Panc1 (cell line): ENCODE measurements around the gene GPRC5C. TPM values are rescaled to one million over a fixed set of nuclear protein-coding genes. Genes with fewer than 3 reads are reported as not detected.

ENCODE experiments used
- ATAC-seq: fragments of 200-7000 bp; cut with Tn5 transposase; 2 replicates; pipeline ENCODE4 v1.9.1; 2020; ENCODE audit warnings: mild to moderate bottlenecking, moderate library complexity
- BruUV-seq: library from RNA; stranded (reverse); fragments of 400-500 nt; replicated peaks from 2 replicates; lab custom pipeline; 2021; lab: Mats Ljungman, UMichigan
- CTCF ChIA-PET: fragments of 300-600 bp; sonication (Branson Sonifier 250); formaldehyde crosslinking; loops from one replicate; lab custom pipeline; 2022; ENCODE audit warnings: antibody characterized with exemption; lab: Charles Lee
- POLR2A ChIA-PET: fragments of 300-600 bp; sonication (Branson Sonifier 250); formaldehyde crosslinking; loops from one replicate; lab custom pipeline; 2022; ENCODE audit warnings: antibody characterized with exemption; lab: Charles Lee
- DNase-seq: peaks from one replicate; pipeline ENCODE4 v3.0.0-alpha.2; 2010; ENCODE audit warnings: low read depth, low spot score
- H3K27ac ChIP-seq: 2 replicates; pipeline ENCODE4 v1.5.1; 2011; ENCODE audit warnings: mild to moderate bottlenecking, low read length, inconsistent platforms
- H3K27me3 ChIP-seq: fragments of 200-500 bp; sonication (Bioruptor generic); 2 replicates; pipeline ENCODE4 v1.6.0; 2014; ENCODE audit warnings: low read length, inconsistent platforms; ENCODE audit not compliant: control insufficient read depth, insufficient read depth
- H3K36me3 ChIP-seq: fragments of 200-500 bp; sonication (Bioruptor generic); 2 replicates; pipeline ENCODE4 v1.5.1; 2014; ENCODE audit warnings: inconsistent platforms, mild to moderate bottlenecking, low read length, moderate library complexity; ENCODE audit not compliant: control insufficient read depth, insufficient read depth
- H3K4me1 ChIP-seq: 2 replicates; pipeline ENCODE4 v1.5.1; 2011; ENCODE audit warnings: inconsistent platforms, mild to moderate bottlenecking, low read length, moderate library complexity; ENCODE audit not compliant: control insufficient read depth, insufficient read depth
- H3K4me3 ChIP-seq, 2 experiments: 2 replicates each; pipeline ENCODE4 v1.5.1; 2011 to 2012; ENCODE audit warnings: low read depth in 2 of 2, low read length in 2 of 2, mild to moderate bottlenecking in 2 of 2, inconsistent platforms in 1 of 2, moderate library complexity in 1 of 2
- H3K9me3 ChIP-seq: fragments of 200-500 bp; sonication (Bioruptor generic); 2 replicates; pipeline ENCODE4 v1.5.1; 2014; ENCODE audit warnings: low read depth, mild to moderate bottlenecking, inconsistent platforms, low read length, moderate library complexity; ENCODE audit not compliant: control insufficient read depth, insufficient read depth
- CTCF ChIP-seq: fragments of 450-650 bp; IDR thresholded peaks from 2 replicates; pipeline ENCODE4 v1.5.1; 2017; ENCODE audit warnings: mild to moderate bottlenecking
- POLR2AphosphoS5 ChIP-seq: IDR thresholded peaks from 2 replicates; pipeline ENCODE4 v1.6.1; 2012; ENCODE audit warnings: mild to moderate bottlenecking, low read depth, low read length, moderate library complexity
- REST ChIP-seq, 2 experiments: IDR thresholded peaks; 2 replicates each; pipeline ENCODE4 v1.6.1; 2011 to 2012; ENCODE audit warnings: low read depth in 2 of 2, control low read depth in 1 of 2, low read length in 1 of 2, mild to moderate bottlenecking in 1 of 2, moderate library complexity in 1 of 2; ENCODE audit not compliant: insufficient read depth in 1 of 2
- SIN3A ChIP-seq: IDR thresholded peaks from 2 replicates; pipeline ENCODE4 v1.6.1; 2012; ENCODE audit warnings: low read depth, mild to moderate bottlenecking, low read length, moderate library complexity, borderline replicate concordance; ENCODE audit not compliant: insufficient read depth
- TCF7L2 ChIP-seq: IDR thresholded peaks from 2 replicates; pipeline ENCODE4 v1.6.1; 2011; ENCODE audit warnings: mild to moderate bottlenecking, low read depth, low read length, inconsistent platforms
- in situ Hi-C: cut with HindIII; loops from 2 replicates; pipeline ENCODE4 v1.10.0; 2016; ENCODE audit warnings: low sequenced_read_pairs, low pct_unique_long_range_greater_than_20kb
- intact Hi-C: fragments of 100-400 bp; cut with micrococcal nuclease; formaldehyde crosslinking; loops from one replicate; pipeline ENCODE4 v1.10.0; 2022; ENCODE audit not compliant: unreplicated experiment
- total RNA-seq: library from RNA; stranded (reverse); gene quantifications from one replicate; pipeline ENCODE4 v1.2.1, GENCODE V29; 2021; ENCODE audit not compliant: unreplicated experiment

The GPRC5C gene
- total RNA-seq, 1 experiment from 2014 or later = 57.1 TPM

GRCh38 chr17:74391771-74392170 lies 40.1 kb upstream of the GPRC5C start:
- no peak for DNase-seq
- BruUV-seq = no TSS peak
- CTCF ChIA-PET = interaction anchor here (0.6 to 0.7 kb wide), 2 partner anchors 12 to 62 kb away, joined by 5 to 13 read pairs; no protein-coding TSS in a partner anchor

GRCh38 chr17:74392848-74393247 lies 39.0 kb upstream of the GPRC5C start:
- intact Hi-C loops (no loop called here), in situ Hi-C loops (no loop called here)
- DNase-seq (no peak), ATAC-seq (no peak)
- CTCF ChIA-PET = no interaction called here
- no peaks in the 10 kb centered on the region for H3K9me3 ChIP-seq
- no peaks in the 10 kb centered on the region for H3K4me1 ChIP-seq
- H3K27me3 ChIP-seq = no peaks in the 10 kb centered on the region
- BruUV-seq = no TSS peak
- H3K4me3 ChIP-seq = no peak overlapping the region
- no peak overlapping the region for H3K27ac ChIP-seq
- H3K36me3 ChIP-seq = no peaks in the 10 kb centered on the region
- TF ChIP-seq POLR2AphosphoS5 (no peak), TCF7L2 (no peak), CTCF (no peak), REST (IDR thresholded peaks at IDR 0.05; ENCODE audit: insufficient read depth in 1 of 2, low read depth in 2 of 2, low read length in 1 of 2) (no peak), SIN3A (no peak)
- POLR2A ChIA-PET = no interaction called here

More at GRCh38 chr17:74391771-74392170, 40.1 kb upstream of the GPRC5C start:
- H3K36me3 ChIP-seq = no peaks in the 10 kb centered on the region
- no peak for ATAC-seq
- in situ Hi-C loops = no loop called here
- H3K27ac ChIP-seq = no peak overlapping the region
- no peak overlapping the region for H3K4me3 ChIP-seq
- H3K9me3 ChIP-seq = no peaks in the 10 kb centered on the region
- H3K27me3 ChIP-seq = no peaks in the 10 kb centered on the region
- TF ChIP-seq TCF7L2 = no peak
- no peak for TF ChIP-seq SIN3A
- no peak for TF ChIP-seq CTCF
- TF ChIP-seq POLR2AphosphoS5 = no peak
- POLR2A ChIA-PET = no interaction called here
- intact Hi-C loops = no loop called here
- no peaks in the 10 kb centered on the region for H3K4me1 ChIP-seq
